ENCODE results near the gene PIGR.
A peak's percentile ranks its signal among the peaks of the same experiment; 100 is the strongest.
"Not testable (repeated sequence)": the region's sequence is repeated elsewhere in the genome, so short reads cannot be mapped to it uniquely, and the experiment has no call there.

Gene PIGR

DNA sequence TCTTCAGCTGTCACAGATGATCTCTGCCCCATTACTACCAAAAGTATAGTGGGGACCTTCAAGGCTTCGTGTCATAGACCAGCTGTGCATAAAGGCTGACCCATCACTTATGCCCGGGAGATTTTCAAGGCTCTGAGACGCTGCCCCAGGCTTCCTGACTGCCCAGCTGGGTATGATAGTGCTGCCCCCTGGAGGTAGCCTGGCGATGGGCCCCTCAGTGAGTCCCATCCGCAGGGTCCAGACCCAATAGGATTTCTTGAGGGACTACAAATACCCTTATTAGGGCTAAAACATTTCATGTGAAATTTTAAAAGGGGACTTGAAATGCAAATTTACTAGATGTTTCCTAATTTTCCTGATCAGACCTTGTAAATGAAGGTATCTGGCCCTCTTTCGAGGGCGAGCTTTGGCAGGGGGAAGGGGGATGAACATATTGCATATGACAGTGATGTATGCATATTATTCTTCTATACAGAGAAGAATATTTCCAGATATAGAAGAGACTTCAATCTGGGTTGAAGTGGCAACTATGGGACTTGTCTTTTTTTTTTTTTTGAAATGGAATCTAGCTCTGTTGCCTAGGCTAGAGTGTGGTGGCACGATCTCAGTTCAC, 12.8 kb downstream of the PIGR start:
- DNase-seq (ENCODE audit: low spot score), result peak; percentile 47

- DNase-seq (ENCODE audit: low spot score), result no peak
These were observed 14.1 kb downstream of the PIGR start for GRCh38 chr1:206932177-206932576.

- DNase-seq (ENCODE audit: low spot score), result peak; percentile 37
These were observed 14.6 kb downstream of the PIGR start for GRCh38 chr1:206931709-206932108.

DNA sequence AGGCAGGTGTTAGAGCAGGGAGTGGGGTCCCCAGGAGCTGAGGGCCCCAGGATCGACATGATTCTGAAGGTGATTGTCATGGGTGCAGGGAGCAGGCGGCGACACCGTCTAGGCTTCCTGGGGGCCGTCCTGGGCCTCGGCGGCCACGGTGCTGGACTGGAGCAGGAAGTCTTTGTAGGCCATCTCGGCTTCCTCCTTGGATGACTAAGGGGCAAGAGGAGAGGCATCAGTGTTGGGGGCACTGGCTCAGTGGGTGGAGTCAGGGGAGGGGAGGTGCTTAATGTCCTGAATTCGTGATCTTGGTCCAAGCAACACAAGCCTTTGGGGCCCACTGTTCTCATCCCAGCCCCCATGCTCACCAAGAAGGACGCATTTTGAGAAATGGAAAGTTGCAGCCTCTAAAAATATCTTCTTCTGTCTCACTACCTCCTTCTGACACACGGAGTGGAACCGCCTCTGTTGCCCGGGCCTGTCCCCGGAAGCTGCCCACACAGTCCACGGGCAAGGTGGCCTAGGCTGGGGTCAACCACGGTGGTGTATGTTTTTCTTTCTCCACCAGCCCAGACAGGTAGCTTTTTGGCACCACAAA, 16.0 kb downstream of the PIGR start:
- DNase-seq (ENCODE audit: low spot score), result no peak

DNA sequence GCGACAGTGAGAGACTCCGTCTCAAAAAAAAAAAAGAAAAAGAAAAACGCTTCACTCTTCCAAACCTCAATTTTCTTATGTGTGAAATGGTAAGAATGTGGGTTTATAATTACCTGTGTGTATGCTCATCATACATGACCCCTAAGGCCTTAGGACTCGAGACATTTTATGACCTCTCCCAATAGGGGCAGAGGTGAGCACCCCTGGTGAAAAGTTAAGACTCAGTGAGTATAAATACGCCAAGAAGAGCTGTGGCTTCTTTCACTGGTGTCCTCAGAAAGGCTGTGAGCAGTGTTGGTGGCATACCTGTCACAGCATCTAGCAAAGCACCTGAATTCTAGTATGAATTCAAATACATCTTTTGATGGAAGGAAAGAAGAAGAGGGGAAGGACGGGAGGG, 16.7 kb downstream of the PIGR start:
- DNase-seq (ENCODE audit: low spot score), result no peak

DNA sequence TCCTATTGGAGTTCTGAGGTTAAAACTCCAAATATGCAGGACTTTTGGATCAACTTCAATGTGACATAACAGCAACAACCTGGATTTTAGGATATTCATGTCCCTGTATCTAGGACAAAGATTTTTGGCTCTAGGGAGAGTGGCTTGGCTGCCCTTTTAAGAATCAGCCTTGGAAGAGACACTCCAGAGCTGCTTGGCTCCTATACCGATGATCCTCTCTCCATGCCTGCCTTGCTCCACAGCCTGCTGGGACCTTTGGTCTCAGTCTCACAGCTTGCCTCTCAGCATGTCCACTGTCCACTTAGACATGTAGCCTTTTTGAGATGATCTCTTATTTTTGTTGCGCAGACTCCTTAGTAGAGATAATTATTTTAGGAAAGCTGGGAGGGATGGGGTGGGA, 20.0 kb downstream of the PIGR start:
- DNase-seq (ENCODE audit: low spot score), result no peak

DNA sequence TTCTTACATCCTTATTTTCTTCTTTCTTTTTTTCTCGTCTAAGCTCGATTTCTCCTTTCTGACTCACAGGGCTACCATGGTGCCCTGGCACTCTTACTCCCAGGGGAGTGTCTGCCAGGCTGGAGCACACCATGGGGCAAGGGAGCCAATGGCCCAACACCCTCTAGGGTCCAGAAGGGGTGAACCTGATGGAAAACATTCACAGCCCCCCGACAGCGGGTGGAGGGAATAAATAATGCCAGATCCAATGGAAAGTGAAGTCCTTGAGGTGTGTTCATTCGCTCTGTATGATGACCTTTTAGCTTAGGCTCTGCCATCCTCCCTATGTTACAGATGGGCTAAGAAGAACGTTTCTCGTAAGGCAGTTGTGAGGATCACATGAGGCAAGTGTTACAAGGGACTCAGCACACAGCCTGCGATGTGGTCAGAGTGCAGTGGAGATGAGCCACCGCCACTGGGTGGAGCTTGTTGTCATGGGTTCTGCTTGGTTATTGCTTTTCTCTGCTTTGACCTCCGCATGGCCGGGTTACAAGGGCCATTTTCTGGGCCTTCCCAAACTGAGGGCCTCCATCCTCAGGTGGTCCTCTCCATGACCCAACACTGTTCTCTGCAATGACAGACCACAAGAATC, 21.0 kb downstream of the PIGR start:
- no peak for DNase-seq (ENCODE audit: low spot score)

DNA sequence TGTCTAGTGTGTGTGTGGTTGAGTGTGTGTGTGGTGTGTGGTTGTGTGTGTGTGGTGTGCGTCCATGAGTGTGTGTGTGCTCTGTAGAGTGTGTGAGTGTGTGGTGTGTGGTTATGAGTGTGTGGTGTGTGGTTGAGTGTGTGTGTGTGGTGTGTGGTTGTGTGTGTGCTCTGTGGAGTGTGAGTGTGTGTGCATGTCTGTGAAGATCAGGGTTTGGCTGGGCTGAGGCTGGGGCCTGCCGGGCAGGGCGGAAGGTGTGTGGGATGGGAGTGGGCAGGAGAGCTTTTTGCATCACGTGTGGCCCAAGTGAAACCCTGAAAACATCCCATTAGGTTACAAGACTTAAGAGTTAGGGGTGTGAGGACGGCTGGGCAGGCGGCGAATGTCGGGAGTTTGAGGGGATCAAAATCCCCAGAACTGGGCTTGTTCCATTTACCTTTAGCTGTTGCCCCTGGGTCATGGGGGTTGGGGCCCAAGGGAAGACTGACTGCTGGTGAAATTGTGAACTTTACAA, 21.6 kb downstream of the PIGR start:
- DNase-seq (ENCODE audit: low spot score), result no peak

- DNase-seq (ENCODE audit: low spot score), result not testable (repeated sequence)
These were observed 22.2 kb downstream of the PIGR start for GRCh38 chr1:206923961-206924557.

DNA sequence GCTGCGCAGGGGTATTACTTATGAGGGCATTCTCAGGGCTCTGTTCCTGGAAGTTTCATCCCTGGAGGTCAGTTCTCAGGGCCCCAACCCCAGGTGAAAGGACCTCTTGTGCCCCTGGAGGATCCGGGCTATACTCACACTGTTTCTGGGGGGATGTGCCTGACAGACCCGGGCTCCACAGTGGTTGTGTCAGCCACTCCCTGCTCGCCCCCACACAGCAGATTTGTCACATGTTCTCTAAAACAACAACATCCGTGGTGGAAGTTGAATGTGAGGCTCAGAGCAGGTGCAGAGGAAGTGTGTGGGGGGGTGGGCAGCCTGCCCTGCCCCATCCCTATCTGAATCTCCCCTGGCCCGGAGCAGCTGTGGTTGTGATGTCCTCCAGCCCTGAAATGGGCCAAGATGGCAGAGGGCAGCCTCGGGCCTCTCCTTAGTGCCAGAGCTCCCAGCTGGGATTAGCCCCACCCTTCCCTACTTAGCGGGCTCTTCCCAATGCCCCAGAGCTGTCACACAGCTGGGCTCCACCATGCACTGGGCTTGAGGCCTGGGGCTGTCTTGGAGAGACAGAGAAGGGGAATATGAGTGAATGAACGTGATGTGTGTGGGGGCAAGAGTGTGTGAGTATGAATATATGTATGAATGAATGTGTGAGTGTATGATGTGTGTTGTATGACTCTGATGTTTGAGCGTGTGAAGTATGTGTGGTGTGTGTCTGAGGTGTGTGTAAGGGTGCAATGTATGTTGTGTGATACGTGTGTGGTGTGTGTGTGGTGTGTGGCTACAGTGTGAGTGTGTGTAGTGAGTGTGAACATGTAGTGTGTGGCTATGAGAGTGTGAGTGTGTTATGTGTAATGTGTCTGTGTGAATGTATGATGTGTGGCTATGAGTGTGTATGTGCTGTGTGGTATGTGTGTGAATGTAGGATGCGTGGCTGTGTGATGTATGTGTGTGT, 23.0 kb downstream of the PIGR start:
- no peak for DNase-seq (ENCODE audit: low spot score)

DNA sequence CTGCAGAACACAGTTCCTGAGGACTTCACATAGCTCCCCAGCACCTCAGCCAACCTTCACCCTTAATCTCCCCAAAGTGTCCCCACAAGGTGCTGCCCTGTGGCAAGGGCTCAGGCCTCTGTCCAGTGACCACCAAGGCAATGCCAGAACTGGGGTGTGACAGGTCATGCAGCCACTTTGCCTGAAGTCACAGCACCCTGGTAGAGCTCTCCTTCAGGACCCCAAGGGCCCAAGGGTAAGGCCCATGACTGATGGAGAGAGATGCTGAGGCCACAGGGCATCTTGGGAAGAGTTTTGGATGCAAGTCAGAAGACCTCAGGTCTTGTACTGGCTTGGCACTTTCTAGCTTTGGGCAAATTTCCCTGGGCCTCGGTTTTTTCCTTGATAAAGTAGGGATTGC, 23.7 kb downstream of the PIGR start:
- DNase-seq (ENCODE audit: low spot score), result no peak

DNA sequence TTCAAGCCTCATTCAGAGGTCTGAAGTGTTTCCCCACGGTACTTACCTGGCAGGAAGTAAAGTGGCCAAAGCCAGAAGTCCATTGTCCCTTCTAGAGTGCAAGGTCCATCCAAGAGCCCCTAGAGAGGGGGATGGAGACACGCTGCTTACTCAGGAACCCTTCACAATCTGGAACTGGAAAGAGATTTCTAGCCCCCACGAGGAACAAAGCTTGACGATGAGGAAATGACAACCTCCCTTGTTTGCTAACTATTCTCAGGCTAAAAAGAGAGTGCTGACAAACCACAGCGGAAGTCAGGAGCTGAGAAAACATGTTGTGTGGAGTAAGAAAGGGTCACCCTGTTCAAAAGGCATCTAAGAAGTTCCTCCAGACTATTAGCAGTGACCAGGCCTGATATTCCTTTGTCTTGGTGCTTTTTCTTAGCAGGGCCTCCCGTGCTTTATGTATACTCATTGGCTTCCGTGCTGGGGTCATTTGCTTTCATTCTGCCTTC, 24.4 kb downstream of the PIGR start, which contains the start of gene FCMR:
Gene FCMR (minus strand): TSS at position 170 of the 494 bp plus-strand sequence. CDS start 87 bp downstream, at position 83.
- no peak for DNase-seq (ENCODE audit: low spot score)

GRCh38 chr1:206918076-206918475, 28.2 kb downstream of the PIGR start:
- no peak for DNase-seq (ENCODE audit: low spot score)

- no peak for DNase-seq (ENCODE audit: low spot score)
These were observed 30.1 kb downstream of the PIGR start for GRCh38 chr1:206916000-206916709.

DNA sequence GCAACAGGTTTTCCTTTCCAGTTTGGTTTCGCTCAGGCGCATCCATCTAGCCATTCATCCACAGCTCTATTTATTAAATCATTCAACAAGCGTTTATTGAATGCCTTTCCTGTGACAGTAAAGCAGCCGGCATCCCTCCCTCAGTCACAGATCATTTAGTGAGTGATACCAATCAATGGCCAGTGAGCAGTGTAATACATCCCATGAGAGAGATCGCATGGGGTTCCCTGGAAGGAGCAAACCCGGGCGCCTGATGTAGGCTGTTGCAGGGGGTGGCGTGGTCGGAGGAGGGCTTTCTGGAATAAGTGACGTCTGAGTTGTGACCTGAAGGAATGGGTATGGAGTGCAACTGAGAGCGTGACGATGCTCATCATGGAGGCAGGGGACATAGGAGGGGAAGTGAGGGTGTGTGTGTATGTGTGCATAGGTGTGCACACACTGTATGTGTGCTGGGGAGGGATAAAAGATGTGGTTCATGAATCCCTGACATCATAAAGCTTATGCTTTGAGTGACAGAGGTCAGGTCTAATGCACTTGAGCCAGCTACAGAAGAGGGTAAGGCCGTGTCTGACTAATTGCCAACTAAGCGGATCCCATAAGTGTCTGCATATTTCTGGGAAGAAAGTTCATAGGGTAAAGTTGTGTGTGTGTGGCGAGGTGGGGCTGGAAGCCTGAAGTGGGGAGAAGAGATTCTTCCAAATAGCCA, 31.1 kb downstream of the PIGR start:
- DNase-seq (ENCODE audit: low spot score), result no peak

- no peak for DNase-seq (ENCODE audit: low spot score)
These were observed 32.3 kb downstream of the PIGR start for GRCh38 chr1:206913766-206914537.

GRCh38 chr1:206912445-206913095, 33.7 kb downstream of the PIGR start:
- DNase-seq (ENCODE audit: low spot score), result peak; percentile 81

DNA sequence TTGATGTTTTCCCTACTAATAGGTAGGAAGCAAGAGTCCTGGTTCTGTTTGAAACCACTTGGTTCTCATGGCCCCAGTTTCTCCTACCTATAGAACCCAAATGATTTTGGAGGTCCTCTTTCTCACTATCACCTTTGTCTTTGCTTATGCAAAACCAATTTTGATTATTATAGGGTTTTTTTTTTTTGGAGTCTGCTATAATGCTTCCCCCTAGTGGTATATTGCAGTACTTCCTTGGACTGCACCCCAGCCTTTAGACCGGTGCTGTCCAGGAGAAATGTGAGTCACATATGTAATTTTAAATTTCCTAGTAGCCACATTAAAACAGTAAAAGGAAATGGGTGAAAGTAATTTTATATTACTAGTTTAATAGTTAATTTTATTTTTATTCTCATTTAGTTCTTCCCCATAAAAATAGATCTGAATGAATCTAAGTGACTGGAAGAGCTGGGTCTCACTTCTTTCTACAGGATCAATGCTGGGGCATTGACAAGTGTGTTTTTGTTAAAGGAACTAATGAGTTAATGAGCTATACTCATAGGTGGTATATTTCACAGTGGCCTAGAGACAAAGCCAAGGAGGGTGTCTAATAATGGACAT, 35.1 kb downstream of the PIGR start:
- peak; percentile 80 for DNase-seq (ENCODE audit: low spot score)

All from hepatic stellate cell (primary cell).